ENCODE results near the gene CAPS.
"Not testable (repeated sequence)": the region's sequence is repeated elsewhere in the genome, so short reads cannot be mapped to it uniquely, and the experiment has no call there.

The CAPS gene

DNA sequence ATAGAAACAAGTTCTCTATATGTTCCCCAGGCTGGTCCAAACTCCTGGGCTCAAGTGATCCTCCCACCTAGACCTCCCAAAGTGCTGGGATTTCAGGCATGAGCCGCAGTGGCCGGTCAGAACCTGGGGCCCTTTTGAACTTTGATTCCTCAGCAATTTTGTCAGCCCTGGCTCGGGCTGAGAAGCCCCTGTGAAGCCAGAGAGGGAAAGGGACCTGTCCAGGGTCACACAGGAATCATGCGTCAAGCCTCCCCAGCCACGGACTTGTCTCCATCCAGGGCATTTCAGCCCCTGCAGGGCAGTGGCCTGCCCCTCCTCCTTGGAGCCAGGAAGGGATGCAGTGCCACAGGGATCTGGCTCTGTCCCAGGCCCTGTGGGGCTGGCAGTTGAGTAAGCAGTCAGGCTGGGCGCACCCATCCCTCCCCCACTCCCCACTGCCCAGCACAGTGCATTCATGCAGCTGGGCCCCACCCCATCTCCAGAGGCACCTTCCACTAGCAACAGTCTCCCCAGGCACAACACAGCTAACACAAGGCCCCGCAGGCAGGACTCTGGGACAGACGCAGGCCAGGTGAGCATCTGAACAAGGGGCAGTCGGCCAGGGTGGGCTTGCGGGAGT lies at the start of gene CAPS:
Gene CAPS, plus strand, starts transcription at position 516 of the 619 bp plus-strand sequence. CDS start 153 bp downstream, outside the sequence.
- peak; percentile 90 for DNase-seq (ENCODE audit: low read depth)

DNA sequence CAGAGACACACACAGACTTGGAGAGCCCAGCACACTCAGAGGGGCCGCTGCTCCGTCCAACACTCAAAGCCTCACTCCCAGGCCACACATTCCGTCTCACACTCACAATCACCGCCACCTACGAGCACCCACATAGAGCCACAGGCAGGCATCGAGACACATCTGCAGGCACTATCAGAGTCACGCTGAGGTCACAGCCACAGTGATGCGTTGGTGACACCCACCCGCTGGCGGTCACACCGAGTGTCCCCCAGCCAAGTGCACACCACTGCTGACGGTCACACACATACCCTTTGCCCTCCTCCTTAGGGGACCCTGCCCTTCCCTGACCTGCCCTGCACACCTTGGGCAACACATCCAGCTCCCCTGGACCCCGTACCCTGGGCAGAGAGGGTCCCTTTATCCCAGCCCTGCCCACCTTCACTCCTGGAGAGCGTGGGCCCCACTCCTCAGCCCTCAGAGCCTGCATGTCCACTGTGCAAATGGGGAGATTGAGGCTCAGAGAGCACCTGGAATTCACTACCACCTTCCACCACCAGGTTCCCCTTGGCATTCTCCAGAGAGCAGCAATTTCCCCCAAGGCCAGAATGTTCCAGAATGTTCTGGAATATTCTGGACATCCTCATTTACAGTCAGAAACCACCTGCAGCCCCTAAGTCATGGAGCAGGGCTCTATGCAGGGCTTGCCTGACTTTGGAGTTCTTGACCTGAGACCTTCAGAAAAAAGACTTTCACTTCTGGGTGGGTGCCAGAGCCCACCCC lies 49.1 kb upstream of the CAPS start:
- DNase-seq (ENCODE audit: low read depth) = no peak

DNA sequence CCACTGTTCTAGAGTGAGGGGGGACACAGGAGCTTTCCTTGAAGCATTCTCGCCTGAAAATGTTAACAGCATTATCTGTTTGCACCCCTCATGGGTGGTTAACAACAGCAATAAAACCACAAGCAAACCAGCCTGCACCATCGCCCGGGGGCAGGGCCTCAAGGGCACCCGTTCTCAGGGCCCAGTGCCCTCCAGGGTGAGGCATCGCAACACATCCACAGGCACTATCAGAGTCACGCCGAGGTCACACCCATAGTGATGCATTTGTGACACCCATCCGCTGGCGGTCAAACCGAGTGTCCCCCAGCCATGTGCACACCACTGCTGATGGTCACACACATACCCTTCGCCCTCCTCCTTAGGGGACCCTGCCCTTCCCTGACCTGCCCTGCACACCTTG lies 48.3 kb upstream of the CAPS start:
- DNase-seq (ENCODE audit: low read depth) = no peak

DNA sequence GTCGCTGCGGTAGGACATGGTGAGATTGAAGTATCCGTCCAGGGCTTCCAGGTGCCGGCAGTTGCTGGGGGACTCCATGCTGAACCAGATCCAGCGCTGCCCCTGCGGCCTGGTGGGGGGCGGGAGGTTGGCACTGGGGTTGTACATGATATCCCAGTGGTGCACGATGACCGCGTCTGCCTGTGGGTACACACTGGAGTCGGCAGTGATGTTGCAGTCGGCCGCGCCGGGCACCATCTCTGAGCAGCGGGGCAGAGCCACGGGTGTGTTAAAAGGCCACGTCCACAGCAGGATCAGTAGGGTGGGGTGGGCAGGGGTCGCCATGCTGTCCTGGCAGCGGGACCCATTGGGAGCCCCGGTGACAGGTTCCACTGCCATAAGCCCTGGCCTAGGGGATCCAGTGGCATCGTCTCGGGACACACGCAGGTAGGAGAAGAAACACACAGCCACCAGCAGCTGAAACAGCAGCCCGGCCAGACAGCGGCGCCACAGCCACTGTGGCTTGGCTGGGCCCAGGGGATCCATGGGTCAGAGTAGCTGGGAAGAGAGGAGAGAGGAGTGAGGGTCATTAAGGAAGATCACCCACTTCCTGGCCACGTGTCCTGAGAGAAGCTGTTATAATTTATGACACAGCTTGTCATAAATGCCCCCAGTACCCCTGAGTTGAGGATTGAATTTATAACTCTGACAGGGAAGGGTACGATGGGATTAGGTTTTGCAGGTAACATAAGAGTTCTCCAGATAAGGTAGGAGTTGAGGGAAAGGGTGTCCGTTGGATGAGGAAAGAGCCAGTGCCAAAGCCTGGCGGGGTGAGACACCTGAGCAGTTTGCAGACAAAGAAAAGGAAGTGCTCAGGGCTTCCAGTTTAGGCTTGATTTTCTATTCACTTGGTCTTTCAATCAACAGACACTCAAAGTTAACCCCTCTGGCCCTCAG lies 46.6 kb upstream of the CAPS start:
- DNase-seq (ENCODE audit: low read depth) = no peak

DNA sequence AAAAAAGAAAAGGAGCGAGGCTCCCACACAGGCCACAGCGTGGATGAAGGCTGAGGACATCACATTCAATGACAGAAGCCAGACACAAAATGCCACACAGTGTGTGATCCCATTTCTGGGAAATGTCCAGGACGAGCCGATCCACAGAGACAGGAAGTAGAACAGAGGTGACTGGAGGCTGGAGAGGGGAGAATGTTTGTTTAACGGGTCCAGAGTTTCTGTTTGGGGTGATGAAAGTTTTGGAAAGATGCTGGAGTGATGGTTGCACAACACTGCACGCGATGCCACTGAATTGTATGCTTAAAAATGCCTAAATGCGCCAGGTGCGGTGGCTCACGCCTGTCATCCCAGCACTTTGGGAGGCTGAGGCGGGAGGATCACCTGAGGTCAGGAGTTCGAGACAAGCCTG lies 43.1 kb upstream of the CAPS start:
- no peak for DNase-seq (ENCODE audit: low read depth)

DNA sequence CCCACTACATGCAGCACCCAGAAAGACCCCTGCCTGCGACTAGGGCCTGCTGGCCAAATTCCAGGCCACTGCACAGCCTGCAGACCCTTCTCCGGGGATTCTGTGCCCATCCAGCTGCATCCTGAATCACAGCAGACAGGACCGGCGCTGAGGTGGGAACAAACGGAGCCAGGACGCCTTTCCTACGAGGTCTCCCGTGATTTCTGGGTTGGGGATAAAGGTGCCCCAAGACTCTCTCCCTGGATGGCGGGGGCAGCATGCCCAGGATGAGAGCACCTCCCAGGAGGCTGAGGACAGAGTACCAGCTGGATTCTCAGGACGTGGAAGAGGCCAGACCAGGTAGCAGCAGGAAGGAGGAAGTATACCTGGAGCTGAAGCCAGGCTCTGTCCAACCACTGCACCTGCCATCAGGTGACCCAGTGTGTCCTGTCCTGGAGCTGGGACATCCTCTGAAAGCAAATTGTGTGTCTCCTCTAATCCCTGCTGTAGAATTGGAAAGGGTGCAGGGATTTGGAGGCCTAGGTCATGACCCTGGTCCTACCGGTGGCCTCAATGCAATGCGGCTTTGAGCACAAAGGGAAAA lies 40.3 kb upstream of the CAPS start:
- no peak for DNase-seq (ENCODE audit: low read depth)

DNA sequence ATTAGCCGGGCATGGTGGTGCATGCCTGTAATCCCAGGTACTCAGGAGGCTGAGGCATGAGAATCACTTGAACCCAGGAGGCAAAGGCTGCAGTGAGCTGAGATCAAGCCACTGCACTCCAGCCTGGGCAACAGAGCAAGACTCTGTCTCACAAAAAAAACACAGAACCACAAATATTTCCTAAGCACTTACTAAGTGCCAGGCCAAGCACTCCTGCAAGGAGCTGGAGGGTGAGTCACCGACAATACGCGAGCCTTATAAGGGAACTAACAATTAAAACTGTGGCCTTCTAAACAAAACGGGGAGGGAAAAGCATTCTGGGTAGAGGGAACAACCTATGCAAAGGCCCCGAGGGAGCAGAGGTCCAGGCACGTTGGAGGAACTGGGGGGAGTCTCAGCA lies 39.6 kb upstream of the CAPS start:
- DNase-seq (ENCODE audit: low read depth) = not testable (repeated sequence)

DNA sequence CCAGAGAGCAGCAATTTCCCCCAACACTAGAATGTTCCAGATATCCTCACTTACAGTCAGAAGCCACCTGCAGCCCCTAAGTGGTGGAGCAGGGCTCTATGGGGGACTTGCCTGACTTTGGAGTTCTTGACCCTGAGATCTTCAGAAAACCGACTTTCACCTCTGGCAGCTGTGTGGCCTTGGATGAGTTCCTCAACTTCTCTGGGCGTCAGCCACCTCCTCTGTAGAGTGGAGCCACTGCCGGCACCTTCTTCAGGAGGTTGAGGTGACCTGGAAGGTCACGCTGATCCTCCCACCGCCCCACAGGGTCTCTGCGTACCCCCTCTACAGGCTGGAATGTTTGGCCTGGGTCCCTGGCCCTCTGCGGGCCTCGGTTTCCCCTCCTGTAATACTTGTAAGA lies 36.6 kb upstream of the CAPS start:
- no peak for DNase-seq (ENCODE audit: low read depth)

DNA sequence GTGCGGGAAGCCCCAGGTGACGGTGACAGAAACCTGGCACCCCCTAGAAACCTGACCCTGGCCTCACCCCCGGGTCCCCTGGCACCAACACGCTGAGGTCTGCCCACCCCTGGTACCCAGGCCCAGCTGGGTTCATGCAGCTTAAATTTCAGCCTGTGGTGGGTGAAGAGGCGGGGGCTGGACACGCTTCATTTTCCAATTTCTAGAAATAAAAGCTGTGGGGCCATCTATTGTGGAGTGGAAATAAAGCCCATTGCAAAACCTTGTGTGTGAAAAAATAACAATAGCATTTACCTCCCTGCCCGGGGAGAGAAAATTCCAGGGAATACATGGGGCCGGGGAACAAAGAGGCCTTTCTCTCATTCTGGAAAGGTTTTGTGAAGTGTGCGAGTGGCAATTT lies 36.2 kb upstream of the CAPS start:
- no peak for DNase-seq (ENCODE audit: low read depth)

DNA sequence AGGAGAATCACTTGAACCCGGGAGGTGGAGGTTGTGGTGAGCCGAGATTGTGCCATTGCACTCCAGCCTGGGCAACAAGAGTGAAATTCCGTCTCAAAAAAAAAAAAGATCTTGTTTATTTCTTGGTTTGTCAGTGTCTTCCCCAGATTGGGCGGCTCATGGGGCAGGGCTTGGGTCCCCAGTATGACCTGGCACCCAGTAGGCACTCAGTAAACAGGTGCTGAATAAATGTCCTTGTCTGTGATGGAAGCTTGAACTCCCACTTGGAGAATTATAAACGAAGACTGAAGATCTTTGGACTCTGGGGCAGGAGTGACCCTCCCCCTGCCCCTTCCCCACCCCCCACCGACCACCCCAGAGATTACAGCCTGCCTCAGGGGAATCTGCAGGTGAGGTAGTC lies 33.9 kb upstream of the CAPS start:
- DNase-seq (ENCODE audit: low read depth) = no peak

DNA sequence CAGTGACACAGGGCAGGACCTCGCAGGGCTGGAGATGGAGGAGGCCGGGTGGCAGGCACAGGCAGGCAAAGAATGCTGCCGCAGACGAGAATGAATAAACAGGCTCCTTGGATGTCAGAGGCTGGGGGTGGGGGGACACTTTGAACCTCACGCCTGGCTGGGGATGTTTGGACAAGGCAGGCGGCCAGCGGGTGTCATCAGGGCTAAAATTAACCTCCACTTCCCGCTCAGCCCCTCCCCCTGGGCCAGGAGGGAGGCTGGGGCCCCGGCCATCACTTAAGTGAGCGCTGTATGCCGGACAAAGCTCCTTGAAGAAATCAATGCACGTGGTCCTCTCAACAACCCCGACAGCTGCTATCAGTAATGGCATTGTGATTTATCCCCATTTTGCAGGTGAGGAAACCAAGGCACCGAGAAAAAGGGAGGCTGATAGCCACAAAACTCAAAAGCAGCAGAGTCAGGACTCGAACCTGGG lies 33.4 kb upstream of the CAPS start:
- DNase-seq (ENCODE audit: low read depth) = peak; percentile 83

DNA sequence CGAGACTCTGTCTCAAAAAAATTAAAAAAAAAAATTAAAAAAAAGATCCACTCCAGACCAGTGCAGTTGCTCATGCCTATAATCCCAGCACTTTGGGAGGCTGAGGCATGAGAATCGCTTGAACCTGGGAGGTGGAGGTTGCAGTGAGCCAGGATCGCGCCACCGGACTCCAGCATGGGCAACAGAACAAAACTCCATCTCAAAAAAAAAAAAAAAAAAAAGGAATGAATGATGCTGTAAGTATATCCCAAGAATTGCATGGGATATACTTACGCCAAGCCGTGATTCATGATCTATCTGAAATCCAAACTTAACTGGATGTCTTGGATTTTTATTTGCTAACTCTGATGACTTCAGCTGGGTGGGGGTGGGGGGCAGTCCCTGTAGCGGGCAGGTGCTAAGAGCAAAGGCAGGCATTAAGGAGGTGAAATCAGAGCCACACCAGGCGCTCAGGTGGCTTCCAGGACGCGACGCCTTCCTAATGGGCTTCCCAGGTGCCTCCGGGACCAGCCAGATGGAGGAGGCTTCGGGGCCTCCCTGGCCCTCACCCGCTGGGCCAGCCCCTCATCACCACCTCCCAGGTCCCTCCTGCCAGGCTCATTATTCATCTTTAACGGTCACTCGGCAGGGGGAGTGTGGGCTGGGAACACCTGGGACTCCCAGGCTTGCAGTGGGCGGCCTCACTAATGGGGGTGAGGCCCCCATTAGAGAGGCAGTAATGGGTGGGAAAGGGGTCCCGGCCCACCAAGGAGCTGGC lies 32.3 kb upstream of the CAPS start:
- DNase-seq (ENCODE audit: low read depth) = no peak

DNA sequence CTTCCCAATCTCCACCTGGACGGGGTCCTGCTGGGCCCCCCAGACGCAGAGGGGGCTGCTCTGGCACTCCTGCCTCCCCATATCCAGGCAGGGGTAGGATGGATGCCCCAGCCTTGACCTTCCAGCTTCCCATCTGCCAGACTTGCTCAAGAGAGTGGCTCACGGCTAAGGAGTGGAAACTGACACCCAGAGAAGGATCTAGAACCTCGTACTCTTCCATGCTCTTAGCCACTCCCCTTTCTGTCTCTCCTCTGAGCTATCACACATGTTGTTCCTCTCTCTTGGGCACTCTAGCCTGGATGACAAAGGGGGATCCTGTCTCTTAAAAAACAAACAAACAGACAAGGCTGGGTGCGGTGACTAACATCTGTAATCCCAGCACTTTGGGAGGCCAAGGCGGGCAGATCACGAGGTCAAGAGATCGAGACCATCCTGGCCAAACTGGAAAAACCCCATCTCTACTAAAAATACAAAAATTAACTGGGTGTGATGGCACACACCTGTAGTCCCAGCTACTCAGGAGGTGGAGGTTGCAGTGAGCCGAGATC lies 31.6 kb upstream of the CAPS start:
- no peak for DNase-seq (ENCODE audit: low read depth)

DNA sequence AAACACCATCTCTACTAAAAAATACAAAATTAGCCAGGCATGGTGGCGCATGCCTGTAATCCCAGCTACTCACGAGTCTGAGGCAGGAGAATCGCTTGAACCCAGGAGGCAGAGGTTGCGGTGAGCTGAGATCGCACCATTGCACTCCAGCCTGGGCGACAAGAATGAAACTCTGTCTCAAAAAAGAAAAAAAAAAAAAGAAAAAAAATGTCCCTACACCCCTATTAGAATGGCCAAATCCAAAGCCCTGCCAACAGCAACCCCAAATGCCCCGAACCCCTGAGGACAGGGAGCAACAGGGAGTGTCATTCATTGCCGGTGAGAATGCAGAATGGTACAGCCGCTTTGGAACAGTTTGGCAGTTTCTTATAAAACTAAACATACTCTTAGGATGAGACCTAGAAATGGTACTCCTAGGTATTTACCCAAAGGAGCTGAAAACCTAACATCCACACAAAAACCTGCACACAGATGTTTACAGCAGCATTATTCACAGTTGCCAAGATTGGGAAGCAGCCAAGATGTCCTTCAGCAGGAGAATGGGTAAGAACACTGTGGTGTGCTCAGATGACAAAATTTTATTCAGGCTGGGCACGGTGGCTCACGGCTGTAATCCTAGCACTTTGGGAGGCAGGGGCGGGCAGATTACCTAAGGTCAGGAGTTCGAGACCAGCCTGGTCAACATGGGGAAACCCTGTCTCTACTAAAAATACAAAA lies 30.7 kb upstream of the CAPS start:
- not testable (repeated sequence) for DNase-seq (ENCODE audit: low read depth)

DNA sequence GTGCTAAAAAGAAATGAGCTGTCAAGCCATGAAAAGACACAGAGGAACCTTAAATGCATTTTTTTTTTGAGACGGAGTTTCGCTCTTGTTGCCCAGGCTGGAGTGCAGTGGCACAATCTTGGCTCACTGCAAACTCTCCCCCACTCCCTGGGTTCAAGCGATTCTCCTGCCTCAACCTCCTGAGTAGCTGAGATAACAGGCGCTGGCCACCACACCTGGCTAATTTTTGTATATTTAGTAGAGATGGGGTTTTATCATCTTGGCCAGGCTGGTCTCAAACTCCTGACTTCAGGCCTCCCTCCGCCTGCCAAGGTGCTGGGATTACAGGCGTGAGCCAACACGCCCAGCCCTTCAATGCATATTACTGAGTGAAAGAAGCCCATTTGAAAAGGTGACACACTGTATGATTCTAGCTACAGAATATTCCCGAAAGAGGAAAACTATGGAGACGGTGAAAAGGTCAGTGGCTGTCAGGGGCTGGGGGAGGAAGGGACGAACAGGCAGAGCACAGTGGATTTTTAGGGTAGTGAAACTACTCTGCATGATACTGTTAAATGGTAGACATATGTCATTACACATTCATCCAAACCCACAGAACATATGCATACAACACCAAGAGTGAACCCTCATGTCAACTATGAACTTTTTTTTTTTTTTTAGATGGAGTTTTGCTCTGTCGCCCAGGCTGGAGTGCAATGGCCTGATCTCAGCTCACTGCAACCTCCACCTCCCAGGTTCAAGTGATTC lies 29.8 kb upstream of the CAPS start:
- DNase-seq (ENCODE audit: low read depth) = not testable (repeated sequence)

DNA sequence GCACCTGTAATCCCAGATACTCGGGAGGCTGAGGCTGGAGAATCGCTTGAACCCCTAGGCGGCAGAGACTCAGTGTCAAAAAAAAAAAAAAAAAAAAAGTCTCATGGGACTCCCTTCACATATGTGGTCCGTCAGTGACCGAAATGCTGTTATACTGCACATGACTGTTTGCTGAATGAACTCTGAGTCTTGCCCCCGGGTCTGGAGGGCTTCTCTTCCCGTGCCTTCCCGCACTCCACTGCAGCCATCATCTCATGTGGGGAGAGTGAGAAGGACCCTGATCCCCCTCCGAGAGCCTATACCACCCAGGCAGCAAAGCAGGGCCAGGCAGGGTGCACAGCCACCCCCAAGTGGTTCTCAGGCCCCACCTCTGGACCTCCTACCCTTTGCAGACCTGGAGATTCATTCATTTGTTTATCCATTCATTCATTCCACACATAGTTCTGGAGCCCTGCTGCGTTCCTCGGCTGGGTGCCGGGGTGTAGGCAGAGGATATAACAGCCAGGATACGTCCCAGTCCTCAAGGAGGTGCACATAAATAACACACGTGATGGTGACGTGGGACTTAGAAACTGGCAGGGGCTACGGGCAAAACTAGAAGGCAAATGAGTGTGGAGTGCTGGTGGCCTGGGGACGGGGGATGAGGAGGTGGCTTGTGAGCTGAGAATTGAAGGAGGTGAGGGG lies 24.6 kb upstream of the CAPS start:
- no peak for DNase-seq (ENCODE audit: low read depth)

DNA sequence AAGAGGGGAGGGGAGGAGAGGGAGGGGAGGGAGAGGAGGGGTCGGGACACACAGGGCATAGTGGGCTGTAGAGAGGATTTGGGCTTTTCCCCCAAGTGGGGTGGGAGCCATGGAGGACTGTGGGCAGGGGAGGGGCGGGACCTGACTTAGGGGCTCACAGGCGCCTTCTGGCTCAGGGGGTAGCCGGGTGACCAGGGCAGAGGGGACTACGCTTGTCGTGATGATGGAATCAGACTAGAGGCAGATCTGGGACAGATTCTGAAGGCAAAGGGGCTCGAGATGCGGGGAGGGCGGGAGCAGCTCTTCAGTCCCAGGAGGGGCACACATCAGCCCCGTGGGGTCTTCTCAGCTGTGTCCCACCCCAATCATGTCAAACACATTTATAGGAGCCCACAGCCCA lies 24.0 kb upstream of the CAPS start:
- DNase-seq (ENCODE audit: low read depth) = no peak

DNA sequence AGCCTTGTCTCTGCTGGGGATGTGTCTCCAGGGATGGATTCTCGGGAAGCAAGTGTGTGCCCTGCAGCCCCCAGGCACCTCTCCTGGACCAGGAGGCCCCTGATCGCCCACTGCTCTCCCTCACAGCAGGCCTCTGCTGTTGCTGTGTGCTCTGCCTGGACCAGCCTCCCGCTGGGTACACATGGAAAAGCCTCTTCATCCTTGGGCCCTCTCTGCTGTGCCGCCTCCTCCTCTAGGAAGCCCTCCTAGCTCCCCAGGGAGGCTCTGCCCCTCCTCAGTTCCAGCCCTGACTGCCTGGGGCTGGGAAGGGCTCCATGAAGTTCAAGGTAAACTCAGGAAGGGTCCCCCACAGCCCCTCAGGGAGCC lies 22.5 kb upstream of the CAPS start:
- no peak for DNase-seq (ENCODE audit: low read depth)
